Chondrocyte (in vitro differentiated cells): ENCODE results near the gene PRR20G. TPM values are rescaled to one million over a fixed set of nuclear protein-coding genes. Genes with fewer than 3 reads are reported as not detected.

Source experiments
- DNase-seq: peaks from one replicate; pipeline ENCODE4 v3.0.0; 2021; ENCODE audit warnings: mixed read lengths, low spot score
- H3K27ac Mint-ChIP-seq: one replicate; pipeline ENCODE4 v1.8.0; 2021; ENCODE audit warnings: mild to moderate bottlenecking, moderate library complexity, mixed read lengths; ENCODE audit not compliant: unreplicated experiment
- H3K27me3 Mint-ChIP-seq: 2 replicates; pipeline ENCODE4 v1.8.0; 2021; ENCODE audit warnings: low read depth, mixed read lengths
- H3K36me3 Mint-ChIP-seq: 2 replicates; pipeline ENCODE4 v1.8.0; 2021; ENCODE audit warnings: low read depth, mixed read lengths
- H3K4me1 Mint-ChIP-seq: 2 replicates; pipeline ENCODE4 v1.8.0; 2021; ENCODE audit warnings: low read depth, mild to moderate bottlenecking, mixed read lengths
- H3K4me3 Mint-ChIP-seq: one replicate; pipeline ENCODE4 v1.8.0; 2021; ENCODE audit warnings: mild to moderate bottlenecking, moderate library complexity, mixed read lengths; ENCODE audit not compliant: unreplicated experiment
- H3K9me3 Mint-ChIP-seq: 2 replicates; pipeline ENCODE4 v1.8.0; 2021; ENCODE audit warnings: low read depth, mixed read lengths
- total RNA-seq: library from RNA; stranded (reverse); gene quantifications from 3 replicates; pipeline ENCODE4 v1.2.1, GENCODE V29; 2021
- TF ChIP-seq, protein P1 (sequence below): fragments of 200-600 bp; sonication (generic); IDR thresholded peaks from 2 replicates; pipeline ENCODE4 v1.5.0; 2021; ENCODE audit warnings: antibody characterized with exemption, mild to moderate bottlenecking, moderate library complexity

PRR20G gene
- total RNA-seq, 1 donor from 2014 or later: not detected

DNA sequence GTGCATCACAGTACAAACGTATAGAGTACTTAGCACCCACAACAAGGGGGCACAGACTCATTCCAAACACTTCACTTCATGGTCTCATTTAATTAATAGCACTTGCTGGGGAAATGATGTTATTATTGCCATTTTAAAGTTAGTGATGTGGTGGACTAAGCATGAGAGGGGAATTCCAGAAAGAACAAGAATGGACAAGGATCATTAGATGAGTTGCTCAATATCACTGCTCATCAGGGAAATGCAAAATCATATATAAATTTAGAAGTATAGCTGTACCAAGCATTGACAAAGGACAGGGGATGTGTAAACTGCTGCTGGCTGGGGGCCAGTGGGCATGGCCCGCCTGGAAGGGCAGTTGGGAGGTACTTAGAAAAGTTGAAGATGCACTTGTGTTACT lies 14.6 kb downstream of the PRR20G start:
- Mint-ChIP-seq H3K9me3 (peaks cover 17% of the 10 kb centered on the region), H3K4me1 (peaks cover 7% of the 10 kb centered on the region), H3K4me3 (no peak overlapping the region), H3K36me3 (peaks cover 1% of the 10 kb centered on the region), H3K27ac (no peak overlapping the region), H3K27me3 (peaks cover 17% of the 10 kb centered on the region)
- DNase-seq: no peak
- TF ChIP-seq, protein P1, sequence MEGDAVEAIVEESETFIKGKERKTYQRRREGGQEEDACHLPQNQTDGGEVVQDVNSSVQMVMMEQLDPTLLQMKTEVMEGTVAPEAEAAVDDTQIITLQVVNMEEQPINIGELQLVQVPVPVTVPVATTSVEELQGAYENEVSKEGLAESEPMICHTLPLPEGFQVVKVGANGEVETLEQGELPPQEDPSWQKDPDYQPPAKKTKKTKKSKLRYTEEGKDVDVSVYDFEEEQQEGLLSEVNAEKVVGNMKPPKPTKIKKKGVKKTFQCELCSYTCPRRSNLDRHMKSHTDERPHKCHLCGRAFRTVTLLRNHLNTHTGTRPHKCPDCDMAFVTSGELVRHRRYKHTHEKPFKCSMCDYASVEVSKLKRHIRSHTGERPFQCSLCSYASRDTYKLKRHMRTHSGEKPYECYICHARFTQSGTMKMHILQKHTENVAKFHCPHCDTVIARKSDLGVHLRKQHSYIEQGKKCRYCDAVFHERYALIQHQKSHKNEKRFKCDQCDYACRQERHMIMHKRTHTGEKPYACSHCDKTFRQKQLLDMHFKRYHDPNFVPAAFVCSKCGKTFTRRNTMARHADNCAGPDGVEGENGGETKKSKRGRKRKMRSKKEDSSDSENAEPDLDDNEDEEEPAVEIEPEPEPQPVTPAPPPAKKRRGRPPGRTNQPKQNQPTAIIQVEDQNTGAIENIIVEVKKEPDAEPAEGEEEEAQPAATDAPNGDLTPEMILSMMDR: no peak

DNA sequence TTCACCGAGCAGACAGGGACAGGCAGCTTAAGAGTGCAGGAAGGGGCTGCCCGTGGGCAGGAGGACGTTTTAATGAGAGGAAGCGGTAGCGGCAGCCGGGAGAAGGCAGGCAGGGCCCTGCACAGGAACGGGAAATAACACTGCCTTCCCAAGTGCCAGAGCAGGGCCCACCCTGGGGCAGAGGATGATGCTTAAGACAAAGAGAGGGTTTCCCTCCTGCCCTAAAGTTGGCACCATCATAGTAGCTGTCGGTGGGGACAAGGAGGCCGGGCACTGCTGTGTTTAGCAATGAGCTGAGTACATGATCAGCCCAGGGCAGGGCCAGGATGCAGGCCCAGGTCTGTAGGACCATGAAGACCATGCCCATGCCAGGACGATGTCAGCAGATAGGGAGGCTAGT lies 21.7 kb downstream of the PRR20G start:
- DNase-seq: no peak
- Mint-ChIP-seq H3K4me1 (no peaks in the 10 kb centered on the region), H3K27ac (no peak overlapping the region), H3K9me3 (peaks cover 16% of the 10 kb centered on the region), H3K27me3 (peaks cover 37% of the 10 kb centered on the region), H3K4me3 (no peak overlapping the region), H3K36me3 (peaks cover 1% of the 10 kb centered on the region)
- TF ChIP-seq, protein P1: no peak

DNA sequence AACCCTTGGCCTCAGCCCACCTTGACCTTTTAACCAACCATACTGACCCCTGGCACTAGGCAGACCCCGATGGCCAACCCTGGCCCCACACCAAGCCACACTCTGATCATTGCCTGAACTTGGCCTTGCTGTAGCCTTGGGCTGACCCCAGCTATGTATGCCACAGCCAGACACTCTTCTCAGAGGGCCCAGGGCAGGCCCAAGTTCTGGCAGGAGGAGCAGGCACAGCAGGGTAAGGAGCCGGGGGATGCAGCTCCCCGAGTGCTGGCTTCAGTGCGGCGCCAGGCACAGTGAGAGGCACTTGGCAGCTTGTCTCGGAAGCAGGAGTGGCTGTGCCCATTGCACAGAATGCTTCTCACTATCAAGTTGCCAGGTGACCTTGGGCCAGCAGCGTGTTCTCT lies 22.3 kb downstream of the PRR20G start:
- Mint-ChIP-seq H3K36me3 (peaks cover 1% of the 10 kb centered on the region), H3K27me3 (peaks cover 38% of the 10 kb centered on the region), H3K27ac (no peak overlapping the region), H3K4me1 (no peaks in the 10 kb centered on the region), H3K9me3 (peaks cover 16% of the 10 kb centered on the region), H3K4me3 (no peak overlapping the region)
- TF ChIP-seq, protein P1: no peak
- no peak for DNase-seq

DNA sequence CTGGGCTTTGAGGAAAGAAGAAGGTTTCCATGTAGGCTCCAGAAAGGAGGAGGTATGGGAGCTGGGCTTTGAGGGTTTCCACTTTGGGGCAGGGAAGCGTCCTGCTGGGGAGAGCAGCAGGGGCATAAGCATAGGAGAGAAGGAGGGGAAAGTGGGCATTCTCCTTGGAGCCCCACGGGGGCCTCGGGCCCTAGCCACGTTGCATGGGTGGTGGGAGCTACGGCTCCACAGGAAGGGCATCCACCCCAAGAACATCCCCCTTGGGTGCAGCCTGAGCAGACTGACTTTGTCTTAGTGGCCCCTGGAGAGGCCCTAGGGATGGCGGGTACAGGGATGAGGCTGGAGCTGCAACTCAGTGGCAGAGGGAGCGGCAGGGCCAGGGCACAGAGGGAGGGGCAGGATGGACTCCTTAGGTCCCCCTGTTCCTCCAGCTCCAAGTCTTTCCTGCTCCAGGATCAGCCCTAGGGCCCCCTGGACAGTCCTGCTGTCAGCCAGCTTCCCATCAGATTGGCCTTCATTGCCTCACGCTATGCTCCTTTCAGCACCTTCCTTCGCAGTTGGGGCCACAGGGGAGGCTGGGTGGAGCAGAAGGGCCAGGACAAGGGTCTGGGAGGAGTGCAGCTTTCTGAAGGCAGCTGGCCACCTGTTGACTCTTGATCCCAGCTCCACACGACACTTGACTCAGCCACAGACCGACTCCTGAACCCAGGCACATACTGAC lies 22.9 kb downstream of the PRR20G start:
- Mint-ChIP-seq H3K27ac (no peak overlapping the region), H3K4me1 (no peaks in the 10 kb centered on the region), H3K27me3 (peaks cover 40% of the 10 kb centered on the region), H3K4me3 (no peak overlapping the region), H3K9me3 (peaks cover 14% of the 10 kb centered on the region), H3K36me3 (peaks cover 1% of the 10 kb centered on the region)
- TF ChIP-seq, protein P1: no peak
- DNase-seq: no peak

DNA sequence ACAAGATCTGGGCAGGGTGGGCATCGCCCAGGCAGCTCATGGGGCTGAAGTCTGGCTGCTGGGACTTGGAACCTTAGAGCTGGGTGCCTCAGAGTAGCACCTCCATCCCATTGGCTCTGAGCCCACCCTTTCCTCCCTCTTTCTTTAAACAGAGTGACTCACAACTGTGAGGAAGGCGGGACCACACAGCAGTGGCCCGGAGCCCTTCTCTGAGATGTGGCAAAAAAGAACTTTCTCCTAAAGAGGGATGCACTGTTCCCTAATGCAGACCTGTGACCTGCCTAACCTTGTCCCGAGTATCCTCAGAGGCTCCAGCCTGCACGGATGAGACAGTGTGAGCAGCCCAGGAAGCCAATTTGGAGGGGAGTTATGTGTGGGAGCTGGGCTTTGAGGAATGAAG lies 23.6 kb downstream of the PRR20G start:
- TF ChIP-seq, protein P1: no peak
- no peak overlapping the region for H3K4me3 Mint-ChIP-seq
- peaks cover 8% of the 10 kb centered on the region for H3K9me3 Mint-ChIP-seq
- no peak for DNase-seq
- H3K4me1 Mint-ChIP-seq: no peaks in the 10 kb centered on the region
- peaks cover 45% of the 10 kb centered on the region for H3K27me3 Mint-ChIP-seq
- peaks cover 1% of the 10 kb centered on the region for H3K36me3 Mint-ChIP-seq
- no peak overlapping the region for H3K27ac Mint-ChIP-seq
